GM19025 (cell line): ENCODE results near the gene MATN4.

Source experiments
- ATAC-seq: cut with Tn5 transposase; IDR thresholded peaks from one replicate; pipeline ENCODE4 v1.9.1; 2021; ENCODE audit warnings: mild to moderate bottlenecking, low read depth, moderate library complexity; ENCODE audit not compliant: unreplicated experiment

The MATN4 gene

DNA sequence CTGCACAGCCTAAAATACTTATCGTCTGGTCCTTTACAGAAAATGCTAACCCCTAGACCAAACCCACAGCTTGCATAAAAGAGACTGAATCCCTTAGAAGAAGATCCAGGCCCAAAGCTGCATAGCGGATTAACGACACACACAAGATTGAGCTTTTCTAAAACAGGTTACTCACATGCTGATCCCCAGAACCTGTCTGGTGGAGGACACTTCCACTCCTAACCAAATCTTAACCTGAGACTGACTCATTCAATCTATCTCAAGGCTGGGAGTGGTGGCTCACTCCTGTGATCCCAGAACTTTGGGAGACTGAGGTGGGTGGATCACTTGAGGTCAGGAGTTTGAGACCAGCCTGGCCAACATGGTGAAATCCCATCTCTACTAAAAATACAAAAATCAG, 50.9 kb downstream of the MATN4 start:
- ATAC-seq: no peak

DNA sequence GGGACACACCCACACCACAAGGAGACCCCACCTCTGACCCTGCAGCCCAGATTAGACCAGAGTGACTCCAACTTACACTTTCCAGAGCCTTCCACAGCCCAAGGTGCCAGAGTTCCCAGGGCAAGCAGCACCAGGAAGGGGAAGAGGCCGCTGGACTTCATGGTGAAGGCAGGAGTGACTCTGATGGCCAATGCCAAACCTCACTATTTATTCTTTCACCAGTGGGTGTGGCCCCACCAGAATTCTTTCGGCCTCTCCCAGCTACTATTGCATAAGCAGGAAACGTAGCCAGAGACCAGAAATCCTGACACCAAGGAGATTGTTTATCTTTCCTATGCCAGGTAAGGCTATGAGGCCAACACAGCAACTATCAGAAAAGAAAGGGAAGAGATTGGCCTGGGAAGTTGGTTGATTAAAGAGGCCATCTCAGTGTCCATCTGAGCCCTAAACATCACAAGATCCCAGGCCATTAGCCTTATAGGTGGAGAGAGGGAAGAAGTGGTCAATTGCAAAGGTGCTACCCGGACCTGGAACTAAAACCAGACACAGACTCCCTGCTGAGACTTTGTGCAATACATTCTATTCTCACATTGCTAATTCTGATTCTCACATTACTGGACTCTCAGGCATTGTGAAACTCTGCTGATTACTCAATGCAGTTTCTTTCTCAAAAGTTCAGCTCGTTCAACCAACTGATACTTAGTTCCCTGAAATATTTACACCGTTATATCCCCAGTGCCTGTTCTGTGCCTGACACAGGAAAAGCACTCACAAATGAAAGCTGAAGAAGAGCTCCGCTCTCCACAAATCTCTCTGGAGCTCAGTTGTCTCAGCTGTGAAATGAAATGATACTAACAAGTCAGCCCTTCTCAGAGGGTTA, 53.5 kb downstream of the MATN4 start, which contains the start of gene SLPI:
Gene SLPI, minus strand, starts transcription at position 182 of the 880 bp plus-strand sequence. Its CDS starts 21 bp downstream, at position 161.
- ATAC-seq: no peak

DNA sequence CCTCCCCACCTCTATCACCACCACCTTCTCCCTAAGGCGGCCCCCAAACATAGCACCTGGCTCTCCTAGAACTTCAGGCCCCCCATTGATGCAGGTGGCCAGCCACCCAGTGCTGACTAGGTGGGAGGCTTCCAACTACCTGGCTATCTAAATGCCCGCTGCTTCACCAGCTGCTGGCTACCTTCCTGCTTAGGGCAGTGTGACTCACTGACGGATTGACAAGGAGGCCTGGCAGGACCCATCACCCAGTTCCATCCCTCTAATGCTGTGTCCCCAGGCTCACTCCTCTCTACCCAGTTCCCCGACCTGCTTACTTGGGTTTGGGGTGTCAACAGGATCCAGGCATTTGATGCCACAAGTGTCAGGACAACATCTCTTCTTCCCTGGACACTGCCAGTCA, 54.8 kb downstream of the MATN4 start:
- ATAC-seq: no peak

GRCh38 chr20:45251884-45252560, 56.1 kb downstream of the MATN4 start:
- no peak for ATAC-seq

GRCh38 chr20:45248609-45249008, 59.5 kb downstream of the MATN4 start:
- ATAC-seq: no peak

DNA sequence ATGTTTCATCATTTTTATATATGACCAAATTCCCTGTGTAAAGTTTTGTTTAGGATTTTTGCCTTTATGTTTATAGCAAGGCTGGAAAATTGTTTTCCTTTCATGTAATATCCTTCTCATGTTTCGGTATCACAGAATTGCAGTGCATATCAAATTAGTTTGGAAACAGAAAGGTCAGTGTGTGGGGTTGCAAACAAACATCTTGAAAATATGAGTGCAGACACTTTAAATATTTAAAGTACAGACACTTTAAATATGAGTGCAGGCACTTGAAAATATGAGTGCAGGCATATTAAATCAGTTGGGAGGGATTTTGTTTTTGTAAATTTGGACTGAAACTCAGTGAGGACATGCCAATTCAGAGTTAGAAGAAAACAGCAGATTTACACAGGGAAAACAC, 60.2 kb downstream of the MATN4 start:
- no peak for ATAC-seq

DNA sequence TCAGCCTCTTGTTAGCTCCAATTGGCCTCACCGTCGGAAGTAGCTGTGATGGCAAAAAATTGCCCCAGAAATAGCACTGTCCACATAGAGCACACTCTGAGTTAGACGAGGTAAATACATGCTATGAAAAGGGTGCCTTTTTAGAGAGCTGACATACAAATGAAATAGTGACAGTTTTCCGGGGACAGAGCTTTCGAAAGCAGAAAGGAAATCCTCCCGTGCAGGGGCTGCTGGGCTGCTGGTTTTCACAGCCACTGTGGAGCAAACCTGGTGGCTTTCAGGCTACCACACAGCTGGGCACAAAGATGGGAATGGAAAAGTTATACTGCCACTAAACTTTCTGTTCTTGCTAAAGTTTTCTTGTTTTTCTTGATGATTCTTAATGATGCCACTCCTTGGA, 62.0 kb downstream of the MATN4 start:
- ATAC-seq: no peak
